ENCODE measurements around the gene KCNS3. TPM values are rescaled to one million over a fixed set of nuclear protein-coding genes. Genes with fewer than 3 reads are reported as not detected.

Gene KCNS3
- total and polyA plus RNA-seq, 12 donors = 0.50 to 4.3 (median 1.8) TPM

DNA sequence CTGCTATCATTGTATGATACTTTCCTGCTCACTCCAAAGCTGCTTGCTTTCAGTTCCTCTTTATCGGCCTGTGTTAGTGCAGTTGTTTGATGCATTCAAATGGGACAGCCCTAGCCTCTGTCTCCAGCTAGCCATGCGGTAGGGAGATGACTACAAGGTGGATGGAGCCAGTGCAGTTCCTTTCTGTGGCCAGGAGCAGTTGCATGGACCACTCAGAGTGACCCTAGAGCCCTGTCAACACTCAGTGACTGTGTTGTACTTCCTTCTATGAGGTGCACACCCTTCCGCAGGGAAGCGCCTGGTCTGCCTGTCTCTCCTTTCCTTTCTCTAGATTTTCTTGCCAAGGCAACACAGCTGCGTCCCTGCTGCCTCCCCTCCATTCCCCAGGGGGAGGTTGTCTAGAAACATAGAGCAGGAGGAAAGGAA, 33.8 kb downstream of the KCNS3 start:
- no peak for TF ChIP-seq POLR2A (IDR thresholded peaks at IDR 0.05)
- TF ChIP-seq, protein P1, sequence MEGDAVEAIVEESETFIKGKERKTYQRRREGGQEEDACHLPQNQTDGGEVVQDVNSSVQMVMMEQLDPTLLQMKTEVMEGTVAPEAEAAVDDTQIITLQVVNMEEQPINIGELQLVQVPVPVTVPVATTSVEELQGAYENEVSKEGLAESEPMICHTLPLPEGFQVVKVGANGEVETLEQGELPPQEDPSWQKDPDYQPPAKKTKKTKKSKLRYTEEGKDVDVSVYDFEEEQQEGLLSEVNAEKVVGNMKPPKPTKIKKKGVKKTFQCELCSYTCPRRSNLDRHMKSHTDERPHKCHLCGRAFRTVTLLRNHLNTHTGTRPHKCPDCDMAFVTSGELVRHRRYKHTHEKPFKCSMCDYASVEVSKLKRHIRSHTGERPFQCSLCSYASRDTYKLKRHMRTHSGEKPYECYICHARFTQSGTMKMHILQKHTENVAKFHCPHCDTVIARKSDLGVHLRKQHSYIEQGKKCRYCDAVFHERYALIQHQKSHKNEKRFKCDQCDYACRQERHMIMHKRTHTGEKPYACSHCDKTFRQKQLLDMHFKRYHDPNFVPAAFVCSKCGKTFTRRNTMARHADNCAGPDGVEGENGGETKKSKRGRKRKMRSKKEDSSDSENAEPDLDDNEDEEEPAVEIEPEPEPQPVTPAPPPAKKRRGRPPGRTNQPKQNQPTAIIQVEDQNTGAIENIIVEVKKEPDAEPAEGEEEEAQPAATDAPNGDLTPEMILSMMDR (IDR thresholded peaks at IDR 0.05) = no peak
- intact Hi-C loops (cut with DNase I) = no loop called here
- H3K27ac ChIP-seq = no peak overlapping the region
- H3K4me3 ChIP-seq = no peak overlapping the region
- 59 to 68% (median 67%) methylated on average over 5 of the region's 5 CpGs for WGBS, 4 donors
- peaks cover 0 to 6% of the 10 kb centered on the region in 2 donors for H3K4me1 ChIP-seq (replicated peaks in 1 of 2)
- no peaks in the 10 kb centered on the region for H3K36me3 ChIP-seq (replicated peaks in 1 of 2)
- no peaks in the 10 kb centered on the region for H3K27me3 ChIP-seq
- H3K9me3 ChIP-seq (replicated peaks in 1 of 3) = no peaks in the 10 kb centered on the region
- DNase-seq = no peak

DNA sequence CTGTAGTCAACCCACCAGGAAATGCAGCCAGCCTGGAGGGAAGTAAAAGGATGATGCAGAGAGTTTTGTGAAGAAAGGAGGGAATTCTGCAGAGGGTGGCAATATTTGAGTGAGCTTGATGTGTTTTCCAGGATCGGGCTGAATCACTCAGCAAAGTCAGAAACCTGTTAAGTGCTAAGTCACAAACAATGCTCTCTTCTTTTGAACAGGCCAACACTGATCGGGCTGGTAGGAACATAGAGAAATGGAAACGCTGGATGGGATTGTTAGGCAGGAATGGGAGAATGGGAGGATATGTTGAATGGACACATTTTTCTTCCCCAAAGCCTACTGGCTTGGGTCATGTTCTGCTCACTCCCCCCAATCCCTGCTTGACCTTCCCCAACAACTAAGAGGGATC, 36.6 kb downstream of the KCNS3 start:
- no peaks in the 10 kb centered on the region for H3K9me3 ChIP-seq (replicated peaks in 1 of 3)
- intact Hi-C loops (cut with DNase I) = no loop called here
- TF ChIP-seq, protein P1 (IDR thresholded peaks at IDR 0.05) = no peak
- no peak for TF ChIP-seq POLR2A (IDR thresholded peaks at IDR 0.05)
- no peaks in the 10 kb centered on the region for H3K27me3 ChIP-seq
- H3K36me3 ChIP-seq (replicated peaks in 1 of 2) = no peaks in the 10 kb centered on the region
- DNase-seq = no peak
- H3K4me3 ChIP-seq = no peak overlapping the region
- H3K27ac ChIP-seq = no peak overlapping the region
- 32 to 79% (median 43%) methylated on average over 3 of the region's 3 CpGs for WGBS, 4 donors
- H3K4me1 ChIP-seq (replicated peaks in 1 of 2) = peaks cover 0 to 6% of the 10 kb centered on the region in 2 donors

DNA sequence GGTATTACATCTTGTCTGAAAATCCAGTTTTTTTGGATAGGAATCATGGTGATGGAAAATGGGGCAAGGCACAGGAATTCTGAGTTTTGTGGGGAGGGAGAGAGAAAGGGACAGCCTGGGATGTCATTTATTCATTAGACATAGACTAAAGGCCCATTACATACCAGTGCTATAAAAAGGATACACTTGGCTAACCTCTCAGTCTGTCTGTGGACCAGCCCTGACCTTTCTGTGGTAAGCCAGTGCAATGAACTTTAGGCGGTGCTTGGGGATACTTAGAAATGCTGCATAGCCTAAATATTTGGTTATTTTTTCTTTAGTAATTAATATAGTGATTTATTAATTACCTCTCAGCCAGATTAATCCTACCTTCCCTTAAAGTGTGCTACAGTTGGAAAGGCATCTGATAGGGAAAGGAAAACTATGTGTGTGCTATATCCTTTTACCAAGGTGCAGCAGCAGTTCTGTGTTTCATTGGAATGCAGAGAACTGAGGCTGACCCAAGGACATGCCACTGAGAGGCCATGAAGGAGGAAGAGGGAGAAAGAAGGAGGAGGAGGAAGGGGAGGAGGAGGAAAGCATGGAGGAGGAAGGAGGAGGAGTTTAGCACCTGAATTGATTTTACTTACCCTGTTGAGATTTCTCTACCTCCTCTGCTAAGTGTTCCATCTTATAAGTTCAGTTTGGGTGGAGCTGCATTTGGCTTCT, 37.5 kb downstream of the KCNS3 start:
- Histone ChIP-seq H3K4me3 (no peak overlapping the region), H3K4me1 (replicated peaks in 1 of 2) (peaks cover 0 to 6% of the 10 kb centered on the region in 2 donors), H3K36me3 (replicated peaks in 1 of 2) (no peaks in the 10 kb centered on the region), H3K27me3 (no peaks in the 10 kb centered on the region), H3K9me3 (replicated peaks in 1 of 3) (no peaks in the 10 kb centered on the region), H3K27ac (no peak overlapping the region)
- no peak for DNase-seq
- intact Hi-C loops (cut with DNase I) = no loop called here
- no peak for TF ChIP-seq POLR2A (IDR thresholded peaks at IDR 0.05)
- TF ChIP-seq, protein P1 (IDR thresholded peaks at IDR 0.05) = no peak
- WGBS, 4 donors = 33 to 42% (median 35%) methylated on average over 1 of the region's 1 CpG

DNA sequence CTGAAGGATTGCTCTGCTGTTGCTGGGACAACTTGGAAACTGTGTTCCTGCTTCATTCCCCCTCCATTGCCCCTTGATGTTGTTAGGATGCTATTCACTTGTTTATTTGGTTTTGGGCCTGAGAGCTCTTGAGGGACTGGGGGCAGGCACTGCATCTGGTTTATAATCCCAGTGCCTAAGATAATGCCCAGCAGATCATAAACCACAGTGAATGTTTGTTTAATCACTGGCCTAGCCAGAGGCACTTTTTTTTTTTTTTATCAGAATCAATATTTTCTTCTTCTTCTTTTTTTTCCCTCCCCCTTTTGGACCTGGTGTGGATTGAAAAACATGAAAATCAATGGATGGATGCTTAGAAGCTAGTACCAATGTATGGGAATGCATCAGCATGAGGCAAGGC, 38.1 kb downstream of the KCNS3 start:
- Histone ChIP-seq H3K27me3 (no peaks in the 10 kb centered on the region), H3K27ac (no peak overlapping the region), H3K9me3 (replicated peaks in 1 of 3) (no peaks in the 10 kb centered on the region), H3K4me1 (replicated peaks in 1 of 2) (peaks cover 0 to 6% of the 10 kb centered on the region in 2 donors), H3K4me3 (no peak overlapping the region), H3K36me3 (replicated peaks in 1 of 2) (no peaks in the 10 kb centered on the region)
- intact Hi-C loops (cut with DNase I) = no loop called here
- DNase-seq = no peak
- TF ChIP-seq, protein P1 (IDR thresholded peaks at IDR 0.05) = no peak
- TF ChIP-seq POLR2A (IDR thresholded peaks at IDR 0.05) = no peak

Measured in adrenal gland (tissue), 12 donors.